K562 (cell line): ENCODE measurements around the gene FGF23. TPM values are rescaled to one million over a fixed set of nuclear protein-coding genes. Genes with fewer than 3 reads are reported as not detected.

ENCODE experiments used
- ATAC-seq: fragments of 200-7000 bp; cut with Tn5 transposase; 3 replicates; pipeline ENCODE4 v1.9.1; 2020; ENCODE audit warnings: moderate library complexity
- BruUV-seq: library from RNA; stranded (reverse); fragments of 400-500 nt; replicated peaks from 2 replicates; lab custom pipeline; 2021; lab: Mats Ljungman, UMichigan
- CTCF ChIA-PET: fragments of 300-600 bp; formaldehyde crosslinking; extraction: SDS; loops from one replicate; lab custom pipeline; 2021; ENCODE audit warnings: low intra/inter-chr PET ratio; lab: Yijun Ruan, JAX
- POLR2A ChIA-PET: fragments of 300-600, 350-650 bp; sonication (Branson Sonifier 250); formaldehyde crosslinking; extraction: SDS; loops from one replicate; lab custom pipeline; 2021; ENCODE audit warnings: antibody characterized with exemption, inconsistent platforms; lab: Yijun Ruan, JAX
- DNase-seq, 4 experiments: peaks; one replicate each; pipeline versions ENCODE4 v3.0.0 to v3.0.0-alpha.2; 2011 to 2018; ENCODE audit warnings: low spot score in 3 of 4, mixed read lengths in 3 of 4; ENCODE audit errors: extremely low read depth in 1 of 4
- FAIRE-seq: peaks from 2 replicates; lab custom pipeline; 2011; peaks lifted over from hg19 to GRCh38; lab: Jason Lieb, UNC
- H2AFZ ChIP-seq: 2 replicates; pipeline ENCODE4 v1.6.0; 2011; ENCODE audit warnings: low read depth, low read length, control low read depth, inconsistent platforms
- H3K27ac ChIP-seq: fragments of 200-600 bp; 3 replicates; pipeline ENCODE4 v1.8.0; 2011; ENCODE audit warnings: low read depth, mild to moderate bottlenecking, control low read depth, inconsistent platforms, low read length, moderate library complexity, mixed read lengths; ENCODE audit errors: extremely low read depth
- H3K27me3 ChIP-seq, 2 experiments: fragments of 300-600 bp in 1 of 2; 2 replicates in 1 of 2; 3 replicates in 1 of 2; pipeline versions ENCODE4 v1.6.0 to v1.8.0; 2011; ENCODE audit warnings: inconsistent platforms in 2 of 2, low read length in 2 of 2, mild to moderate bottlenecking in 1 of 2, mixed read lengths in 1 of 2, moderate library complexity in 1 of 2; ENCODE audit not compliant: control insufficient read depth in 2 of 2, insufficient read depth in 2 of 2
- H3K36me3 ChIP-seq: fragments of 300-600 bp; 3 replicates; pipeline ENCODE4 v1.8.0; 2011; ENCODE audit warnings: mild to moderate bottlenecking, low read length, inconsistent platforms; ENCODE audit not compliant: control insufficient read depth, insufficient read depth
- H3K4me1 ChIP-seq, 2 experiments: fragments of 200-600 bp in 1 of 2; replicated peaks in 1 of 2; 2 replicates in 1 of 2; 3 replicates in 1 of 2; pipeline versions ENCODE4 v1.5.1 to v1.8.0; 2011; ENCODE audit warnings: inconsistent platforms in 2 of 2, low read length in 2 of 2, mild to moderate bottlenecking in 1 of 2, mixed read lengths in 1 of 2, moderate library complexity in 1 of 2; ENCODE audit not compliant: control insufficient read depth in 2 of 2, insufficient read depth in 2 of 2
- H3K4me2 ChIP-seq: 2 replicates; pipeline ENCODE4 v1.6.1; 2011; ENCODE audit warnings: low read length, control low read depth, inconsistent platforms, mixed read lengths; ENCODE audit not compliant: insufficient read depth
- H3K4me3 ChIP-seq: fragments of 200-600 bp; sonication (generic), shearing (Covaris generic); 2 replicates; pipeline ENCODE4 v1.5.1; 2016; ENCODE audit warnings: control low read depth, inconsistent platforms
- H3K79me2 ChIP-seq: fragments of 200-600 bp; 3 replicates; pipeline ENCODE4 v1.8.0; 2011; ENCODE audit warnings: low read length, inconsistent platforms; ENCODE audit not compliant: control insufficient read depth, insufficient read depth
- H3K9ac ChIP-seq, 2 experiments: 2 replicates each; pipeline versions ENCODE4 v1.6.0 to v1.6.1; 2011; ENCODE audit warnings: low read depth in 2 of 2, low read length in 2 of 2, control low read depth in 1 of 2, inconsistent platforms in 1 of 2, mild to moderate bottlenecking in 1 of 2, mixed read lengths in 1 of 2; ENCODE audit not compliant: insufficient read depth in 1 of 2
- H3K9me1 ChIP-seq: one replicate; pipeline ENCODE4 v1.6.0; 2011; ENCODE audit warnings: inconsistent platforms, mild to moderate bottlenecking, low read length, moderate library complexity; ENCODE audit not compliant: control insufficient read depth, insufficient read depth
- H3K9me3 ChIP-seq: replicated peaks from 2 replicates; pipeline ENCODE4 v1.5.1; 2011; ENCODE audit warnings: low read depth, low read length, inconsistent platforms; ENCODE audit not compliant: control insufficient read depth, insufficient read depth
- H4K20me1 ChIP-seq: replicated peaks from 2 replicates; pipeline ENCODE4 v1.6.1; 2011; ENCODE audit warnings: low read length, inconsistent platforms, mixed read lengths; ENCODE audit not compliant: control insufficient read depth, insufficient read depth
- MGA ChIP-seq: fragments of 450-650 bp; IDR thresholded peaks from 2 replicates; pipeline ENCODE4 v1.6.1; 2016; ENCODE audit warnings: mild to moderate bottlenecking, moderate library complexity
- PCBP2 ChIP-seq: fragments of 200-400 bp; formaldehyde crosslinking; IDR thresholded peaks from 2 replicates; pipeline ENCODE4 v1.6.1; 2018; ENCODE audit warnings: low read length, low read depth, mild to moderate bottlenecking, moderate library complexity; ENCODE audit not compliant: poor library complexity, severe bottlenecking
- PRDM10 ChIP-seq: fragments of 450-650 bp; IDR thresholded peaks from 2 replicates; pipeline ENCODE4 v1.6.1; 2018; ENCODE audit not compliant: partially characterized antibody
- TOE1 ChIP-seq, 2 experiments: fragments of 450-650 bp in 1 of 2; sonication (generic) in 1 of 2; formaldehyde crosslinking in 1 of 2; IDR thresholded peaks; 2 replicates each; pipeline versions ENCODE4 v1.7.1 to v1.8.0; 2016 to 2022; ENCODE audit warnings: borderline replicate concordance in 2 of 2, mild to moderate bottlenecking in 2 of 2, antibody characterized with exemption in 1 of 2, inconsistent platforms in 1 of 2, low read depth in 1 of 2, missing genetic modification reagents in 1 of 2, moderate library complexity in 1 of 2
- YY1 ChIP-seq, 3 experiments: IDR thresholded peaks; 2 replicates each; pipeline ENCODE4 v1.6.1; 2011; ENCODE audit warnings: low read length in 2 of 3, mild to moderate bottlenecking in 2 of 3, moderate library complexity in 2 of 3, borderline replicate concordance in 1 of 3, control low read depth in 1 of 3, low read depth in 1 of 3; ENCODE audit not compliant: insufficient read depth in 3 of 3, insufficient replicate concordance in 2 of 3, control insufficient read depth in 1 of 3, insufficient read length in 1 of 3; ENCODE audit errors: extremely low read depth in 1 of 3
- in situ Hi-C: fragments of 300-500 bp; cut with MboI; formaldehyde crosslinking; loops from 4 replicates; pipeline ENCODE4 v1.15.0; 2018; ENCODE audit warnings: inconsistent platforms, mixed read lengths
- intact Hi-C: fragments of 100-400 bp; cut with micrococcal nuclease; formaldehyde crosslinking; loops from 2 replicates; pipeline ENCODE4 v1.14.2; 2022
- polyA plus RNA-seq, 8 experiments: library from polyadenylated mRNA; depleted of rRNA in 4 of 8; stranded (reverse) in 5 of 8; unstranded in 3 of 8; fragments of >200 nt; fragmentation: Nextera tagmentation in 2 of 8; fragmentation: Illumina TruSeq in 1 of 8; extraction: Ambion mirVana in 2 of 8; extraction: Trizol in 1 of 8; gene quantifications; 2 replicates each; pipeline versions ENCODE4 v1.2.1 to v1.2.3, GENCODE V29; 2011 to 2014; ENCODE audit warnings: inconsistent platforms in 1 of 8, missing spikeins in 1 of 8
- total RNA-seq, 7 experiments: library from RNA; depleted of rRNA in 6 of 7; stranded (reverse); fragments of >200 nt in 6 of 7; fragmentation: Illumina TruSeq in 2 of 7; extraction: Trizol in 2 of 7; gene quantifications; 2 replicates each; pipeline versions ENCODE4 v1.2.1 to v1.2.3, GENCODE V29; 2011 to 2021; ENCODE audit warnings: low replicate concordance in 1 of 7

FGF23 gene
- total and polyA plus RNA-seq, 9 of the 15 experiments (the other 6 are each of a cell fraction or from before 2014, with no cell fraction given) = 0.38 TPM; not detected in 8

GRCh38 chr12:4346931-4347330, 32.6 kb downstream of the FGF23 start:
- H3K79me2 ChIP-seq = no peaks in the 10 kb centered on the region
- H3K4me2 ChIP-seq = no peak overlapping the region
- H3K4me1 ChIP-seq = no peaks in the 10 kb centered on the region
- in situ Hi-C loops = no loop called here
- H4K20me1 ChIP-seq = no peaks in the 10 kb centered on the region
- H3K36me3 ChIP-seq = no peaks in the 10 kb centered on the region
- FAIRE-seq (no peak), DNase-seq (no peak), ATAC-seq (no peak)
- intact Hi-C loops = no loop called here
- no peak overlapping the region for H3K4me3 ChIP-seq
- no TSS peak for BruUV-seq
- H3K27ac ChIP-seq = no peak overlapping the region
- H3K9ac ChIP-seq = no peak overlapping the region
- H3K27me3 ChIP-seq = no peaks in the 10 kb centered on the region
- H3K9me1 ChIP-seq = no peaks in the 10 kb centered on the region
- no peaks in the 10 kb centered on the region for H3K9me3 ChIP-seq
- CTCF ChIA-PET = no interaction called here
- POLR2A ChIA-PET = no interaction called here
- no peak overlapping the region for H2AFZ ChIP-seq
- TF ChIP-seq PCBP2 = no peak
- TF ChIP-seq TOE1 (IDR thresholded peaks at IDR 0.05; ENCODE audit: borderline replicate concordance) = no peak
- TF ChIP-seq TOE1 (CRISPR knock-in tag; IDR thresholded peaks at IDR 0.05; ENCODE audit: borderline replicate concordance, low read depth) = no peak
- no peak for TF ChIP-seq MGA
- TF ChIP-seq YY1 (IDR thresholded peaks at IDR 0.05; ENCODE audit: borderline replicate concordance in 1 of 3, control insufficient read depth in 1 of 3, extremely low read depth in 1 of 3, insufficient read depth in 3 of 3, insufficient read length in 1 of 3, insufficient replicate concordance in 2 of 3, low read depth in 1 of 3, low read length in 2 of 3) = no peak
- no peak for TF ChIP-seq PRDM10
